Pancreas (tissue), 10 donors: ENCODE data around the gene SPARC. TPM values are rescaled to one million over a fixed set of nuclear protein-coding genes. Genes with fewer than 3 reads are reported as not detected.
"Not testable (repeated sequence)": the region's sequence is repeated elsewhere in the genome, so short reads cannot be mapped to it uniquely, and the experiment has no call there.

Experiments used
- ATAC-seq, 4 donors: fragments of 200-7000 bp; cut with Tn5 transposase; one replicate each; pipeline versions ENCODE4 v1.8.0 to v1.9.1; 2020; ENCODE audit warnings: mild to moderate bottlenecking in 4 of 4, moderate library complexity in 4 of 4
- DNase-seq, 6 donors: peaks; one replicate each; pipeline ENCODE4 v3.0.0-alpha.2; 2020
- FAIRE-seq: peaks from 2 replicates; lab custom pipeline; 2012; peaks lifted over from hg19 to GRCh38; lab: Jason Lieb, UNC
- H3K27ac ChIP-seq, 4 donors: fragments of 200-600 bp; sonication (generic); 1 replicate in 3 of 4; 2 replicates in 1 of 4; pipeline versions ENCODE4 v1.5.0 to v1.8.0; 2020
- H3K27me3 ChIP-seq, 4 donors: fragments of 200-600 bp; one replicate each; pipeline ENCODE4 v1.8.0; 2021
- H3K36me3 ChIP-seq, 3 donors: fragments of 200-600 bp; sonication (generic) in 1 of 3; one replicate each; pipeline versions ENCODE4 v1.5.0 to v1.8.0; 2020 to 2021
- H3K4me1 ChIP-seq, 3 donors: fragments of 200-600 bp; one replicate each; pipeline ENCODE4 v1.8.0; 2021
- H3K4me3 ChIP-seq, 4 donors: fragments of 200-600 bp; sonication (generic) in 2 of 4; one replicate each; pipeline versions ENCODE4 v1.5.0 to v1.8.0; 2020 to 2021
- H3K9me3 ChIP-seq, 4 donors: fragments of 200-600 bp; one replicate each; pipeline ENCODE4 v1.8.0; 2021
- CTCF ChIP-seq, 4 donors: fragments of 200-600 bp; sonication (generic) in 3 of 4; IDR thresholded peaks; one replicate each; pipeline versions ENCODE4 v1.5.0 to v1.8.0; 2021; ENCODE audit warnings: antibody characterized with exemption in 4 of 4
- WGBS, 2 donors: extraction: QIAGEN DNeasy Blood & Tissue Kit; methylation state at CpG; one replicate each; pipeline ENCODE4 v1.1.7; 2013; 5-methylcytosine and 5-hydroxymethylcytosine counted together
- intact Hi-C, 3 donors: fragments of 100-400 bp; cut with DNase I; formaldehyde crosslinking; loops; one replicate each; pipeline versions ENCODE4 v1.11.1 to v1.14.2; 2022
- polyA plus RNA-seq, 2 donors: library from polyadenylated mRNA; stranded (reverse); fragments of 200-250 nt; gene quantifications; one replicate each; pipeline ENCODE4 v1.2.3, GENCODE V29; 2013
- total RNA-seq, 6 donors: library from RNA; stranded (reverse); fragmentation: NEBNext Ultra II Directional in 4 of 6; extraction: Animal tissue kit (Norgen Biotek cat#: 25700) in 4 of 6; gene quantifications; one replicate each; pipeline versions ENCODE4 v1.2.1 to v1.2.4, GENCODE V29; 2021 to 2023
- donor health status: healthy with polysubstance abuse.
- donor health status: DM: no; HTN: no; CAD: no; lungs with moderate emphysema.
- donor health status: DM: no; HTN: no; CAD: no.
- donor health status: control.
- donor health status: control.
- donor health status: Bipolar disorder and iron deficiency.
- donor health status: DM: yes; HTN: yes; CAD: no.
- donor health status: DM: no; HTN: no; CAD: no.
- donor health status: DM: no; HTN: no; CAD: no.
- donor health status: DM: yes; HTN: yes; CAD: no.

Gene SPARC
- total and polyA plus RNA-seq, 8 donors = 27.2 to 608 (median 60.7) TPM

GRCh38 chr5:151680944-151681427 is 5.7 kb downstream of the SPARC start:
- FAIRE-seq (no peak), ATAC-seq (no peak), DNase-seq (no peak)
- Histone ChIP-seq H3K4me1 (no peaks in the 10 kb centered on the region), H3K27ac (no peak overlapping the region), H3K36me3 (no peaks in the 10 kb centered on the region), H3K27me3 (no peaks in the 10 kb centered on the region), H3K9me3 (no peaks in the 10 kb centered on the region), H3K4me3 (no peak overlapping the region)
- intact Hi-C loops = no loop called here
- no peak for TF ChIP-seq CTCF (IDR thresholded peaks at IDR 0.05)
- WGBS, 2 donors = 81% methylated on average over 5 of the region's 5 CpGs

- 74 to 87% methylated on average over 7 of the region's 7 CpGs for WGBS, 2 donors
- FAIRE-seq, H3K36me3 ChIP-seq, H3K4me1 ChIP-seq, DNase-seq, H3K4me3 ChIP-seq, H3K27ac ChIP-seq, intact Hi-C loops, ATAC-seq, H3K9me3 ChIP-seq, H3K27me3 ChIP-seq: not testable (repeated sequence)
Measured at GRCh38 chr5:151680156-151680505, 6.6 kb downstream of the SPARC start.

- WGBS, 2 donors = 73 to 78% methylated on average over 8 of the region's 8 CpGs
- intact Hi-C loops = no loop called here
- Histone ChIP-seq H3K4me1 (peaks cover 0 to 2% (median 0%) of the 10 kb centered on the region in 3 donors), H3K27me3 (no peaks in the 10 kb centered on the region), H3K4me3 (no peak overlapping the region), H3K9me3 (no peaks in the 10 kb centered on the region), H3K36me3 (no peaks in the 10 kb centered on the region), H3K27ac (no peak overlapping the region)
- no peak for DNase-seq
- no peak for TF ChIP-seq CTCF (IDR thresholded peaks at IDR 0.05)
- no peak for FAIRE-seq
- ATAC-seq = no peak
Measured at GRCh38 chr5:151679421-151680155, 7.1 kb downstream of the SPARC start.

- DNase-seq (no peak), FAIRE-seq (no peak), ATAC-seq (no peak)
- intact Hi-C loops = no loop called here
- Histone ChIP-seq H3K27me3 (no peaks in the 10 kb centered on the region), H3K36me3 (no peaks in the 10 kb centered on the region), H3K27ac (no peak overlapping the region), H3K4me1 (peaks cover 0 to 2% (median 0%) of the 10 kb centered on the region in 3 donors), H3K4me3 (no peak overlapping the region), H3K9me3 (no peaks in the 10 kb centered on the region)
- 67 to 79% methylated on average over 5 of the region's 5 CpGs for WGBS, 2 donors
- no peak for TF ChIP-seq CTCF (IDR thresholded peaks at IDR 0.05)
Measured at GRCh38 chr5:151678713-151679112, 8.0 kb downstream of the SPARC start.

- Histone ChIP-seq H3K4me1 (peaks cover 0 to 2% (median 0%) of the 10 kb centered on the region in 3 donors), H3K9me3 (no peaks in the 10 kb centered on the region), H3K27me3 (no peaks in the 10 kb centered on the region), H3K36me3 (no peaks in the 10 kb centered on the region), H3K4me3 (no peak overlapping the region), H3K27ac (no peak overlapping the region)
- DNase-seq (no peak), FAIRE-seq (no peak), ATAC-seq (peak in 1 of 4 donors; percentile 49)
- no peak for TF ChIP-seq CTCF (IDR thresholded peaks at IDR 0.05)
- 75 to 91% methylated on average over 6 of the region's 6 CpGs for WGBS, 2 donors
- intact Hi-C loops = no loop called here
Measured at GRCh38 chr5:151677776-151678545, 8.8 kb downstream of the SPARC start.
